Lung (tissue), 12 donors: ENCODE measurements around the gene PPP1R14B. TPM values are rescaled to one million over a fixed set of nuclear protein-coding genes. Genes with fewer than 3 reads are reported as not detected.

Source experiments
- ATAC-seq: fragments of 200-7000 bp; cut with Tn5 transposase; one replicate; pipeline ENCODE4 v1.9.1; 2020; ENCODE audit warnings: moderate number of reproducible peaks; ENCODE audit not compliant: insufficient read depth, low FRiP score
- DNase-seq, 3 donors: peaks; one replicate each; pipeline ENCODE4 v3.0.0-alpha.2; 2013 to 2017
- H3K27ac ChIP-seq, 2 donors: one replicate each; pipeline ENCODE4 v1.5.1; 2013; ENCODE audit warnings: mild to moderate bottlenecking in 2 of 2, moderate library complexity in 2 of 2, control low read depth in 1 of 2, inconsistent platforms in 1 of 2, low read depth in 1 of 2, low read length in 1 of 2
- H3K27me3 ChIP-seq, 3 donors: one replicate each; pipeline ENCODE4 v1.5.1; 2013; ENCODE audit warnings: low read length in 2 of 3; ENCODE audit not compliant: control insufficient read depth in 3 of 3, insufficient read depth in 3 of 3
- H3K36me3 ChIP-seq, 4 donors: one replicate each; pipeline ENCODE4 v1.5.1; 2013; ENCODE audit warnings: low read length in 4 of 4, mild to moderate bottlenecking in 1 of 4, moderate library complexity in 1 of 4; ENCODE audit not compliant: control insufficient read depth in 4 of 4, insufficient read depth in 4 of 4
- H3K4me1 ChIP-seq, 5 donors: one replicate each; pipeline ENCODE4 v1.5.1; 2013; ENCODE audit warnings: low read length in 5 of 5, mild to moderate bottlenecking in 2 of 5, moderate library complexity in 1 of 5; ENCODE audit not compliant: control insufficient read depth in 5 of 5, insufficient read depth in 5 of 5
- H3K4me3 ChIP-seq: one replicate; pipeline ENCODE4 v1.5.1; 2013; ENCODE audit warnings: mild to moderate bottlenecking, control low read depth, moderate library complexity
- H3K9ac ChIP-seq, 2 donors: one replicate each; pipeline ENCODE4 v1.5.1; 2013; ENCODE audit warnings: low read length in 2 of 2, control low read depth in 1 of 2; ENCODE audit not compliant: insufficient read depth in 1 of 2
- H3K9me3 ChIP-seq, 4 donors: one replicate each; pipeline ENCODE4 v1.5.1; 2013; ENCODE audit warnings: low read length in 3 of 4, mild to moderate bottlenecking in 1 of 4, moderate library complexity in 1 of 4; ENCODE audit not compliant: control insufficient read depth in 4 of 4, insufficient read depth in 3 of 4
- WGBS, 2 donors: extraction: QIAGEN DNeasy Blood & Tissue Kit; methylation state at CpG; one replicate each; pipeline ENCODE4 v1.1.7; 2013; 5-methylcytosine and 5-hydroxymethylcytosine counted together
- polyA plus RNA-seq, 2 donors: library from polyadenylated mRNA; stranded (reverse); fragments of 200-250 nt; gene quantifications; one replicate each; pipeline ENCODE4 v1.2.1, GENCODE V29; 2013
- total RNA-seq, 2 donors: library from RNA; depleted of rRNA in 1 of 2; stranded (reverse); fragments of >200 nt in 1 of 2; gene quantifications; one replicate each; pipeline ENCODE4 v1.2.1, GENCODE V29; 2014 to 2021
- TF ChIP-seq, protein P1 (sequence below): IDR thresholded peaks from 2 replicates; pipeline ENCODE4 v1.5.1; 2012; ENCODE audit warnings: mild to moderate bottlenecking; ENCODE audit errors: control extremely low read depth, extremely low read depth
- donor health status: control.
- donor health status: control.
- donor health status: Bipolar disorder and iron deficiency.
- donor health status: healthy.
- donor health status: DM: yes; HTN: yes; CAD: no.

Gene PPP1R14B
- total and polyA plus RNA-seq, 4 donors: 28.2 to 241 (median 152) TPM

DNA sequence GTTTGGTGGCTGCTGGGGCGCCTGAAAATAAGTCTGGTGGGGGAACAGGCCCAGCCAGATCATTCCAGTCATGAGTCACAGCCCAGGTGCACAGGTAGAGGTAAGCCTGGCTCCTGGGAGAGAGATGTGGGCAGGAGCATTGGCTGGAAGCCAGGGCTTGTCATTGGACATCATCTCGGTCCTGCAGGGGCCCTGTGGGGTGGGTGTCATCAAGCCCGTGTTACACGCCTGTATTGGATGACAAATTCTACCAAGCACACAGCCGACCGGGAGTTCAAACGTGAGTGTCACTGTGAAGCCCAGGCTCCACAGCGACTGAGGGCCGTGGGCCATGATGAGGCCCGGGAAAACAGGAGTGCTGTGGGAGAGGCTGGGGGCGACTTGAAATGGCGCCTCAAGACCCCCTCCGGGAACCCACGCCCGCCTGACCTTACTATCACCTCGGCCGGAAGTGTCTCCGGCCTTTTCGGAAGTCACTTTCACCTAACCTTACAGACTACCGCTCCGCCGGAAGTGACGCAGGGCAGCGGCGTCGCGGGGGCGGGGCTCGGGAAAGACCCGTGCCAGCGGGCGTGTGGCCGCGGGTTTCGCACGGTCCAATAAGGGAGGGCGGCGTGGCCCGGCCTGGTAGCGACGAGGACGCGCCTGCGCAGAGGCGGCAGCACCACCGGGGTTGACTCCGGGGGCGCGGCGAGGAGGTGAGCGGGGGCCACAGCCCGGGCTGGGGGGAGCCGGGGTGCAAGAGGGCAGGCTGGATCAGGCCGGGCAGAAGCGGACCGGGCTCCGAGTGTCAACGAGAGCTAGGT is 6.1 kb downstream of the PPP1R14B start, which contains the start of gene FKBP2:
Gene FKBP2 (plus strand): TSS at position 661 of the 806 bp plus-strand sequence. CDS start 1,293 bp downstream, outside the sequence.
- Histone ChIP-seq H3K27ac (peak within 1 kb of the TSS; percentile 95 to 96), H3K4me3 (peak within 1 kb of the TSS; percentile 75), H3K36me3 (peaks cover 0 to 23% (median 6%) of the 10 kb centered on the region in 4 donors), H3K9me3 (no peaks in the 10 kb centered on the region), H3K4me1 (peaks cover 0 to 26% (median 19%) of the 10 kb centered on the region in 5 donors), H3K9ac (peak within 1 kb of the TSS; percentile 61 to 92), H3K27me3 (no peaks in the 10 kb centered on the region)
- 1 to 2% methylated on average over 58 of the region's 58 CpGs for WGBS, 2 donors
- DNase-seq: peak; percentile 98 to 99 (median 99)
- TF ChIP-seq, protein P1, sequence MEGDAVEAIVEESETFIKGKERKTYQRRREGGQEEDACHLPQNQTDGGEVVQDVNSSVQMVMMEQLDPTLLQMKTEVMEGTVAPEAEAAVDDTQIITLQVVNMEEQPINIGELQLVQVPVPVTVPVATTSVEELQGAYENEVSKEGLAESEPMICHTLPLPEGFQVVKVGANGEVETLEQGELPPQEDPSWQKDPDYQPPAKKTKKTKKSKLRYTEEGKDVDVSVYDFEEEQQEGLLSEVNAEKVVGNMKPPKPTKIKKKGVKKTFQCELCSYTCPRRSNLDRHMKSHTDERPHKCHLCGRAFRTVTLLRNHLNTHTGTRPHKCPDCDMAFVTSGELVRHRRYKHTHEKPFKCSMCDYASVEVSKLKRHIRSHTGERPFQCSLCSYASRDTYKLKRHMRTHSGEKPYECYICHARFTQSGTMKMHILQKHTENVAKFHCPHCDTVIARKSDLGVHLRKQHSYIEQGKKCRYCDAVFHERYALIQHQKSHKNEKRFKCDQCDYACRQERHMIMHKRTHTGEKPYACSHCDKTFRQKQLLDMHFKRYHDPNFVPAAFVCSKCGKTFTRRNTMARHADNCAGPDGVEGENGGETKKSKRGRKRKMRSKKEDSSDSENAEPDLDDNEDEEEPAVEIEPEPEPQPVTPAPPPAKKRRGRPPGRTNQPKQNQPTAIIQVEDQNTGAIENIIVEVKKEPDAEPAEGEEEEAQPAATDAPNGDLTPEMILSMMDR: no peak
- peak; percentile 80 for ATAC-seq

DNA sequence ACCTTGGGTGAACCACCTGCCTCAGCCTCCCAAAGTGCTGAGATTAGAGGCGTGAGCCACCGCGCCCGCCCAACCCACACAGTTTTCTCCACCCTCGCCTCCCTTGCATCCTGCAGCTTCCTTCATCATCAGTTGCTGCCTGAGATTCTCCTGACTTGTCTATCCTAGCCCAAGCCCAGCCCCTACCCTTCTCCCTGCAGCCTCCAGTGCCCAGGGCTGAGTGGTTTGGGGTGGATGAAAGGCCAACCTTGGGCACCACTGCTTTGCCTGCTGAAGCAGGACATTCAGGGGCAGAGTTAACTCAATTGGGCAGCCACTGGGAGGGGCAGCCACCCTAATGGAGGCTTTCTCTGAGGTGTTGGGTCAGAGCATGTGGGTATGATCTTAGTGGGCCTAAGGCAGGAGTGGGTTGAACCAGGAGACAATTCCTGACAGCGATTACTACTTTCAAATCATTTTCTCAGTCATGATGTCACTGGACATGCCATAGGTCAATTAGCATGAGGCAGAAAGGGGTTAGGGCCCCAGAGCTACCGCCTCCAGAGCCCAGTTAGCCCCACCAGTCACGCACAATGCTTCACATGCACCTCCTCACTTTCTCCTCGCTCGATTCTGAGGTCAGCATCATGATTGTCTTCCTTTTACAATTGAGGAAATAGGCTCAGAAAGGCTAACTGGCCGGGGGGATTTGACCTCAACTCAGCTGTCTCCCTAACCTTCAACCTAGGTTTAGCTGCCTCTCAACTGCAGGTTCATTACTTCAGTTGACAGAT is 6.9 kb downstream of the PPP1R14B start:
- H3K27ac ChIP-seq: peak overlapping the region; percentile 92 to 96
- TF ChIP-seq, protein P1: no peak
- WGBS, 2 donors: 62 to 69% methylated on average over 11 of the region's 11 CpGs
- DNase-seq: peak in 2 of 3 donors; percentile 22 to 24
- ATAC-seq: no peak
- H3K9me3 ChIP-seq: no peaks in the 10 kb centered on the region
- peaks cover 0 to 27% (median 19%) of the 10 kb centered on the region in 5 donors for H3K4me1 ChIP-seq
- no peaks in the 10 kb centered on the region for H3K27me3 ChIP-seq
- peak overlapping the region; percentile 61 to 92 for H3K9ac ChIP-seq
- H3K36me3 ChIP-seq: peaks cover 0 to 23% (median 6%) of the 10 kb centered on the region in 4 donors
- H3K4me3 ChIP-seq: no peak overlapping the region

DNA sequence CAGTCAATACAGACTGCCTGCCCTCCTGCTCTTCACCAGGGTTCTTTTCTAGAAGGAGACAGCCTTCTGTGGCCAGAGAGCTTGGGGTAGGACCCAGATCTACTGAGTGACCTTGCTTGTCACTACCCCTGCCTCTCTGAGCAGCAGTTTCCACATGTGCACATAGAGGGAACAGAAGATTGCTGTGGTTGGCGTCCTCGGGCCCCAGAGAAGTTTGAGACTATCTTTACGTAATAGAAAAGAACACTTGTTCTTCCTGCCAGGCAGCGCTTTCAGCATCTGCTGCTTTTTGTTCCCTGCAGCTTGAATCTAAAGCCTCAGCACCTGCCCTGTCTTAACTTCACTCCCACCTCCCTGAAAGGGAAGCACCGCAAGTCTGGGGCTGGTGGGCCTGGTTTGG is 7.7 kb downstream of the PPP1R14B start:
- WGBS, 2 donors: 36 to 76% methylated on average over 5 of the region's 5 CpGs
- H3K27me3 ChIP-seq: no peaks in the 10 kb centered on the region
- ATAC-seq (no peak), DNase-seq (no peak)
- no peak overlapping the region for H3K9ac ChIP-seq
- H3K4me1 ChIP-seq: peaks cover 0 to 25% (median 19%) of the 10 kb centered on the region in 5 donors
- peaks cover 0 to 20% (median 5%) of the 10 kb centered on the region in 4 donors for H3K36me3 ChIP-seq
- no peak overlapping the region for H3K4me3 ChIP-seq
- H3K27ac ChIP-seq: peak overlapping the region in 1 of 2 donors; percentile 19
- TF ChIP-seq, protein P1: no peak
- no peaks in the 10 kb centered on the region for H3K9me3 ChIP-seq
